H9 (cell line): ENCODE measurements around the gene GRIK4. TPM values are rescaled to one million over a fixed set of nuclear protein-coding genes. Genes with fewer than 3 reads are reported as not detected.

ENCODE experiments used
- DNase-seq: peaks from one replicate; pipeline ENCODE4 v3.0.0-alpha.2; 2017
- H2AFZ ChIP-seq: one replicate; pipeline ENCODE4 v1.6.1; 2013; ENCODE audit warnings: mild to moderate bottlenecking, low read length, control low read depth, moderate library complexity
- H2AK5ac ChIP-seq: 2 replicates; pipeline ENCODE4 v1.6.1; 2013; ENCODE audit warnings: low read length, control low read depth, mixed read lengths; ENCODE audit not compliant: insufficient read length
- H2BK120ac ChIP-seq: one replicate; pipeline ENCODE4 v1.6.1; 2013; ENCODE audit warnings: low read depth, mild to moderate bottlenecking, low read length, control low read depth, inconsistent platforms; ENCODE audit not compliant: poor library complexity, severe bottlenecking
- H2BK12ac ChIP-seq: 2 replicates; pipeline ENCODE4 v1.6.1; 2013; ENCODE audit warnings: low read length, control low read depth, mixed read lengths, low read depth; ENCODE audit not compliant: insufficient read length
- H2BK15ac ChIP-seq: 2 replicates; pipeline ENCODE4 v1.6.1; 2013; ENCODE audit warnings: low read depth, low read length, control low read depth
- H2BK20ac ChIP-seq: one replicate; pipeline ENCODE4 v1.6.1; 2013; ENCODE audit warnings: low read depth, mild to moderate bottlenecking, low read length, control low read depth, inconsistent platforms; ENCODE audit not compliant: poor library complexity, severe bottlenecking
- H2BK5ac ChIP-seq: 2 replicates; pipeline ENCODE4 v1.6.1; 2013; ENCODE audit warnings: low read length, control low read depth, mixed read lengths; ENCODE audit not compliant: insufficient read length
- H3K14ac ChIP-seq: 2 replicates; pipeline ENCODE4 v1.6.1; 2013; ENCODE audit warnings: low read length, control low read depth; ENCODE audit not compliant: insufficient read depth
- H3K18ac ChIP-seq: 2 replicates; pipeline ENCODE4 v1.6.1; 2013; ENCODE audit warnings: low read depth, mild to moderate bottlenecking, mixed read lengths, low read length, control low read depth; ENCODE audit not compliant: insufficient read length
- H3K23ac ChIP-seq: 2 replicates; pipeline ENCODE4 v1.6.1; 2013; ENCODE audit warnings: low read length, control low read depth, mixed read lengths, low read depth; ENCODE audit not compliant: insufficient read length
- H3K23me2 ChIP-seq: 2 replicates; pipeline ENCODE4 v1.6.1; 2013; ENCODE audit warnings: low read depth, mild to moderate bottlenecking, mixed read lengths, low read length, control low read depth; ENCODE audit not compliant: insufficient read length, poor library complexity, severe bottlenecking
- H3K27ac ChIP-seq: 2 replicates; pipeline ENCODE4 v1.5.1; 2013; ENCODE audit warnings: low read length, control low read depth, mixed read lengths, low read depth; ENCODE audit not compliant: insufficient read length
- H3K27me3 ChIP-seq: 2 replicates; pipeline ENCODE4 v1.6.1; 2013; ENCODE audit warnings: low read length, control low read depth, inconsistent platforms; ENCODE audit not compliant: insufficient read depth
- H3K4ac ChIP-seq: 2 replicates; pipeline ENCODE4 v1.6.1; 2013; ENCODE audit warnings: low read depth, mild to moderate bottlenecking, control low read depth, inconsistent platforms, low read length, moderate library complexity
- H3K4me1 ChIP-seq: 2 replicates; pipeline ENCODE4 v1.6.1; 2013; ENCODE audit warnings: low read length, control low read depth, inconsistent platforms; ENCODE audit not compliant: insufficient read depth
- H3K4me2 ChIP-seq: 2 replicates; pipeline ENCODE4 v1.6.1; 2013; ENCODE audit warnings: low read length, control low read depth, mixed read lengths; ENCODE audit not compliant: insufficient read length, insufficient read depth
- H3K56ac ChIP-seq: 2 replicates; pipeline ENCODE4 v1.6.1; 2013; ENCODE audit warnings: low read depth, mild to moderate bottlenecking, mixed read lengths, low read length, control low read depth; ENCODE audit not compliant: insufficient read length
- H3K79me1 ChIP-seq: 2 replicates; pipeline ENCODE4 v1.6.1; 2013; ENCODE audit warnings: low read depth, mild to moderate bottlenecking, moderate library complexity, low read length, control low read depth, inconsistent platforms; ENCODE audit not compliant: insufficient read depth, poor library complexity, severe bottlenecking
- H3K79me2 ChIP-seq: 2 replicates; pipeline ENCODE4 v1.6.1; 2013; ENCODE audit warnings: low read length, control low read depth, inconsistent platforms; ENCODE audit not compliant: insufficient read depth
- H3K9ac ChIP-seq: 2 replicates; pipeline ENCODE4 v1.6.1; 2013; ENCODE audit warnings: low read length, control low read depth, mixed read lengths; ENCODE audit not compliant: insufficient read length; ENCODE audit errors: extremely low read depth
- H3K9me3 ChIP-seq: one replicate; pipeline ENCODE4 v1.6.1; 2013; ENCODE audit warnings: low read depth, low read length, inconsistent platforms; ENCODE audit not compliant: control insufficient read depth
- H3T11ph ChIP-seq: one replicate; pipeline ENCODE4 v1.6.1; 2013; ENCODE audit warnings: mild to moderate bottlenecking, low read length, control low read depth, inconsistent platforms
- H4K20me1 ChIP-seq: one replicate; pipeline ENCODE4 v1.6.1; 2013; ENCODE audit not compliant: control insufficient read depth, insufficient read length, insufficient read depth
- H4K5ac ChIP-seq: 2 replicates; pipeline ENCODE4 v1.6.1; 2013; ENCODE audit warnings: low read depth, mild to moderate bottlenecking, mixed read lengths, low read length, control low read depth; ENCODE audit not compliant: insufficient read length
- H4K8ac ChIP-seq: replicated peaks from 2 replicates; pipeline ENCODE4 v1.6.1; 2013; ENCODE audit warnings: low read length, control low read depth, mixed read lengths, low read depth; ENCODE audit not compliant: insufficient read length
- H4K91ac ChIP-seq: 2 replicates; pipeline ENCODE4 v1.6.1; 2013; ENCODE audit warnings: low read depth, mild to moderate bottlenecking, moderate library complexity, mixed read lengths, low read length, control low read depth; ENCODE audit not compliant: insufficient read length
- H3K27ac Mint-ChIP-seq, 3 experiments: 2 replicates in 2 of 3; 3 replicates in 1 of 3; pipeline ENCODE4 v1.8.0; 2020 to 2021; ENCODE audit warnings: mixed read lengths in 3 of 3, mild to moderate bottlenecking in 1 of 3, moderate library complexity in 1 of 3
- H3K27me3 Mint-ChIP-seq: 2 replicates; pipeline ENCODE4 v1.8.0; 2021; ENCODE audit warnings: low read depth, mild to moderate bottlenecking, moderate library complexity, mixed read lengths
- H3K36me3 Mint-ChIP-seq, 3 experiments: 2 replicates in 2 of 3; 3 replicates in 1 of 3; pipeline ENCODE4 v1.8.0; 2020 to 2021; ENCODE audit warnings: low read depth in 3 of 3, mixed read lengths in 3 of 3; ENCODE audit not compliant: insufficient read depth in 1 of 3
- H3K4me1 Mint-ChIP-seq, 2 experiments: 2 replicates each; pipeline ENCODE4 v1.8.0; 2020; ENCODE audit warnings: mixed read lengths in 2 of 2
- H3K4me3 Mint-ChIP-seq, 2 experiments: 2 replicates in 1 of 2; 3 replicates in 1 of 2; pipeline ENCODE4 v1.8.0; 2020 to 2021; ENCODE audit warnings: mild to moderate bottlenecking in 2 of 2, mixed read lengths in 2 of 2, moderate library complexity in 1 of 2
- H3K9me3 Mint-ChIP-seq, 2 experiments: 2 replicates in 1 of 2; 3 replicates in 1 of 2; pipeline ENCODE4 v1.8.0; 2020; ENCODE audit warnings: mild to moderate bottlenecking in 2 of 2, mixed read lengths in 2 of 2, moderate library complexity in 1 of 2
- WGBS: extraction: QIAGEN DNeasy Blood & Tissue Kit; methylation state at CpG from one replicate; pipeline ENCODE4 v1.1.7; 2013; ENCODE audit warnings: missing lambda C conversion rate, low lambda C conversion rate, mixed read lengths; ENCODE audit not compliant: insufficient read length; ENCODE audit errors: extremely low coverage; 5-methylcytosine and 5-hydroxymethylcytosine counted together
- total RNA-seq: library from RNA; stranded (reverse); gene quantifications from 2 replicates; pipeline ENCODE4 v1.2.1, GENCODE V29; 2021
- TF ChIP-seq, protein P1 (sequence below): fragments of 200-600 bp; sonication (generic); conservative IDR thresholded peaks from 3 replicates; pipeline ENCODE4 v1.8.0; 2021; ENCODE audit warnings: antibody characterized with exemption, mild to moderate bottlenecking

The GRIK4 gene
- total RNA-seq, 1 experiment from 2014 or later: 2.3 TPM

DNA sequence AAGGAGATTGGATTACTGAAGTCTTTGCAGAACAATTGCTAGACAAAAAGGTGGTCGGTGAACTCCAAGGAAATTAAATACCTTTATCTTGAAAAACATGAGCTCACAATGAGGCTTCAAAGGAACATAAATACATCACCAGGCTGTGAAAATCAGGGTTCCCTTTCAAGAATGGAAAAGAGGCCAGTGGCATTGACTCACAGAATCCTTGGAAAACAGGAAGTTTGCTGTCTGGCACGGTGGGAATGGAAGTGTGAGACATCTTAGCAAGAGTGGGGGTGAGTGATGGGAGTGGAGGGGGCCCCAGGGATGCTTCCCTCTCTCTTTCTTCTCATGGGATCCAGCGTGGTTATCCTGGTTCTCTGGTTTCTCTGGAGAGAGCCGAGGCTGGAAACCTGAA, 463.4 kb downstream of the GRIK4 start:
- Mint-ChIP-seq H3K4me1 (peaks cover 8 to 9% of the 10 kb centered on the region in 2 experiments), H3K9me3 (no peaks in the 10 kb centered on the region)

More for the DNA sequence above, 463.4 kb downstream of the GRIK4 start:
- Histone ChIP-seq H2AFZ (no peak overlapping the region), H3K18ac (no peak overlapping the region), H3K4ac (no peak overlapping the region), H3K79me1 (no peaks in the 10 kb centered on the region), H3K79me2 (no peaks in the 10 kb centered on the region), H4K20me1 (no peaks in the 10 kb centered on the region), H3K4me2 (no peak overlapping the region), H3K27ac (no peak overlapping the region), H3K9ac (no peak overlapping the region), H3K9me3 (no peaks in the 10 kb centered on the region), H3K27me3 (no peaks in the 10 kb centered on the region), H4K5ac (no peak overlapping the region), H2BK20ac (no peak overlapping the region), H3K23ac (no peak overlapping the region), H2BK5ac (no peak overlapping the region), H3K23me2 (no peaks in the 10 kb centered on the region), H4K8ac (no peak overlapping the region), H3T11ph (no peak overlapping the region), H2BK12ac (no peak overlapping the region), H3K14ac (no peak overlapping the region), H3K4me1 (no peaks in the 10 kb centered on the region), H3K56ac (no peak overlapping the region), H2BK15ac (no peak overlapping the region), H2AK5ac (no peak overlapping the region), H4K91ac (no peak overlapping the region), H2BK120ac (no peak overlapping the region)
- Mint-ChIP-seq H3K27ac (no peak overlapping the region), H3K27me3 (peaks cover 3% of the 10 kb centered on the region; the same call in 1 of the 2 replicates), H3K36me3 (no peaks in the 10 kb centered on the region), H3K4me3 (no peak overlapping the region)
- no peak for DNase-seq
- no CpG with 5 or more reads among the region's 4 CpGs for WGBS
- TF ChIP-seq, protein P1, sequence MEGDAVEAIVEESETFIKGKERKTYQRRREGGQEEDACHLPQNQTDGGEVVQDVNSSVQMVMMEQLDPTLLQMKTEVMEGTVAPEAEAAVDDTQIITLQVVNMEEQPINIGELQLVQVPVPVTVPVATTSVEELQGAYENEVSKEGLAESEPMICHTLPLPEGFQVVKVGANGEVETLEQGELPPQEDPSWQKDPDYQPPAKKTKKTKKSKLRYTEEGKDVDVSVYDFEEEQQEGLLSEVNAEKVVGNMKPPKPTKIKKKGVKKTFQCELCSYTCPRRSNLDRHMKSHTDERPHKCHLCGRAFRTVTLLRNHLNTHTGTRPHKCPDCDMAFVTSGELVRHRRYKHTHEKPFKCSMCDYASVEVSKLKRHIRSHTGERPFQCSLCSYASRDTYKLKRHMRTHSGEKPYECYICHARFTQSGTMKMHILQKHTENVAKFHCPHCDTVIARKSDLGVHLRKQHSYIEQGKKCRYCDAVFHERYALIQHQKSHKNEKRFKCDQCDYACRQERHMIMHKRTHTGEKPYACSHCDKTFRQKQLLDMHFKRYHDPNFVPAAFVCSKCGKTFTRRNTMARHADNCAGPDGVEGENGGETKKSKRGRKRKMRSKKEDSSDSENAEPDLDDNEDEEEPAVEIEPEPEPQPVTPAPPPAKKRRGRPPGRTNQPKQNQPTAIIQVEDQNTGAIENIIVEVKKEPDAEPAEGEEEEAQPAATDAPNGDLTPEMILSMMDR: no peak
